Naive thymus-derived CD4-positive, alpha-beta T cell (primary cell): Measurements from ENCODE around the gene PLCH2. TPM values are rescaled to one million over a fixed set of nuclear protein-coding genes. Genes with fewer than 3 reads are reported as not detected.

ENCODE experiments used
- ATAC-seq: fragments of 150-1000 bp; cut with Tn5 transposase; 2 replicates; pipeline ENCODE4 v1.10.0; 2021; ENCODE audit warnings: mild to moderate bottlenecking, moderate library complexity
- CTCF ChIA-PET: fragments of 350-600 bp; sonication (Branson Sonifier 250); formaldehyde crosslinking; loops from one replicate; lab custom pipeline; 2021; ENCODE audit warnings: antibody characterized with exemption; lab: Charles Lee
- POLR2A ChIA-PET: fragments of 350-600 bp; sonication (Branson Sonifier 250); formaldehyde crosslinking; loops from one replicate; lab custom pipeline; 2021; ENCODE audit warnings: antibody characterized with exemption, inconsistent platforms; lab: Charles Lee
- DNase-seq, 9 donors: peaks; one replicate each; pipeline versions ENCODE4 v3.0.0 to v3.0.0-alpha.2; 2020 to 2022; ENCODE audit warnings: mixed read lengths in 1 of 9
- H3K27ac ChIP-seq: one replicate; pipeline ENCODE4 v1.7.0; 2013; ENCODE audit warnings: mild to moderate bottlenecking, low read depth, low read length, moderate library complexity
- H3K27me3 ChIP-seq, 2 donors: one replicate each; pipeline ENCODE4 v1.7.0; 2013; ENCODE audit warnings: low read length in 2 of 2, mild to moderate bottlenecking in 2 of 2, moderate library complexity in 2 of 2; ENCODE audit not compliant: control insufficient read depth in 2 of 2, insufficient read depth in 2 of 2
- H3K36me3 ChIP-seq, 3 experiments: 1 replicate in 2 of 3; 2 replicates in 1 of 3; pipeline ENCODE4 v1.7.0; 2013; ENCODE audit warnings: low read length in 3 of 3, mild to moderate bottlenecking in 3 of 3, moderate library complexity in 1 of 3; ENCODE audit not compliant: insufficient read depth in 3 of 3, control insufficient read depth in 2 of 3
- H3K4me1 ChIP-seq, 2 donors: one replicate each; pipeline ENCODE4 v1.7.0; 2013; ENCODE audit warnings: low read length in 2 of 2, mild to moderate bottlenecking in 2 of 2, moderate library complexity in 1 of 2; ENCODE audit not compliant: control insufficient read depth in 2 of 2, insufficient read depth in 2 of 2
- H3K4me3 ChIP-seq: 2 replicates; pipeline ENCODE4 v1.7.0; 2013; ENCODE audit warnings: mild to moderate bottlenecking, low read length
- H3K9me3 ChIP-seq, 3 experiments: 1 replicate in 2 of 3; 2 replicates in 1 of 3; pipeline ENCODE4 v1.7.0; 2013; ENCODE audit warnings: low read length in 3 of 3; ENCODE audit not compliant: control insufficient read depth in 2 of 3
- H3K27ac Mint-ChIP-seq, 9 donors: one replicate each; pipeline ENCODE4 v1.8.0; 2020 to 2022; ENCODE audit warnings: mixed read lengths in 9 of 9, mild to moderate bottlenecking in 8 of 9, moderate library complexity in 5 of 9, inconsistent platforms in 2 of 9
- H3K27me3 Mint-ChIP-seq, 5 donors: one replicate each; pipeline ENCODE4 v1.8.0; 2021 to 2022; ENCODE audit warnings: mixed read lengths in 5 of 5, mild to moderate bottlenecking in 1 of 5
- H3K36me3 Mint-ChIP-seq, 5 donors: one replicate each; pipeline ENCODE4 v1.8.0; 2020 to 2022; ENCODE audit warnings: mixed read lengths in 5 of 5, mild to moderate bottlenecking in 3 of 5, inconsistent platforms in 1 of 5
- H3K4me1 Mint-ChIP-seq, 7 donors: one replicate each; pipeline ENCODE4 v1.8.0; 2020 to 2022; ENCODE audit warnings: mixed read lengths in 7 of 7, mild to moderate bottlenecking in 3 of 7, inconsistent platforms in 1 of 7
- H3K4me3 Mint-ChIP-seq, 10 donors: one replicate each; pipeline ENCODE4 v1.8.0; 2020 to 2022; ENCODE audit warnings: mild to moderate bottlenecking in 10 of 10, mixed read lengths in 10 of 10, moderate library complexity in 6 of 10, inconsistent platforms in 2 of 10
- H3K9me3 Mint-ChIP-seq, 11 donors: one replicate each; pipeline ENCODE4 v1.8.0; 2020 to 2022; ENCODE audit warnings: mixed read lengths in 11 of 11, mild to moderate bottlenecking in 4 of 11, inconsistent platforms in 1 of 11, moderate library complexity in 1 of 11
- intact Hi-C, 2 donors: fragments of 100-400 bp; cut with micrococcal nuclease; formaldehyde crosslinking; loops; one replicate each; pipeline ENCODE4 v1.15.1; 2023
- polyA plus RNA-seq, 2 donors: library from polyadenylated mRNA; unstranded; fragments of 300-500 nt; fragmentation: Illumina TruSeq; gene quantifications; one replicate each; pipeline ENCODE4 v1.2.3, GENCODE V29; 2021
- total RNA-seq, 6 experiments: library from RNA in 5 of 6; stranded (reverse) in 5 of 6; gene quantifications; 1 replicate in 5 of 6; 2 replicates in 1 of 6; pipeline ENCODE4 v1.2.3 and lab custom pipeline; 2021 to 2026

Gene PLCH2
- total and polyA plus RNA-seq, 7 experiments from 2014 or later = 0.11 to 37.4 (median 11.8) TPM

GRCh38 chr1:2474104-2474844 is 1.8 kb upstream of the PLCH2 start:
- H3K9me3 Mint-ChIP-seq = no peaks in the 10 kb centered on the region
- Histone ChIP-seq H3K9me3 (no peaks in the 10 kb centered on the region), H3K36me3 (no peaks in the 10 kb centered on the region), H3K4me1 (no peaks in the 10 kb centered on the region), H3K4me3 (no peak overlapping the region), H3K27ac (no peak overlapping the region), H3K27me3 (no peaks in the 10 kb centered on the region)
- POLR2A ChIA-PET = no interaction called here
- H3K36me3 Mint-ChIP-seq = no peaks in the 10 kb centered on the region
- intact Hi-C loops = no loop called here
- no peaks in the 10 kb centered on the region for H3K27me3 Mint-ChIP-seq
- CTCF ChIA-PET = interaction anchor here (0.5 kb wide), 1 partner anchor 11 kb away, joined by 3 read pairs; no protein-coding TSS in a partner anchor
- H3K4me1 Mint-ChIP-seq = no peaks in the 10 kb centered on the region
- no peak for DNase-seq
- H3K27ac Mint-ChIP-seq = no peak overlapping the region
- ATAC-seq = no peak
- no peak overlapping the region for H3K4me3 Mint-ChIP-seq

GRCh38 chr1:2474933-2475371 is 1.1 kb upstream of the PLCH2 start:
- H3K4me3 ChIP-seq = no peak overlapping the region
- no peaks in the 10 kb centered on the region for H3K4me1 ChIP-seq
- H3K27me3 Mint-ChIP-seq = no peaks in the 10 kb centered on the region
- ChIA-PET CTCF (no interaction called here), POLR2A (no interaction called here)
- H3K27ac ChIP-seq = no peak overlapping the region
- no peaks in the 10 kb centered on the region for H3K9me3 ChIP-seq
- ATAC-seq (no peak), DNase-seq (no peak)
- no peaks in the 10 kb centered on the region for H3K27me3 ChIP-seq
- no peak overlapping the region for H3K27ac Mint-ChIP-seq
- no peaks in the 10 kb centered on the region for H3K9me3 Mint-ChIP-seq
- H3K4me3 Mint-ChIP-seq = no peak overlapping the region
- no peaks in the 10 kb centered on the region for H3K4me1 Mint-ChIP-seq
- intact Hi-C loops = no loop called here
- no peaks in the 10 kb centered on the region for H3K36me3 ChIP-seq
- H3K36me3 Mint-ChIP-seq = no peaks in the 10 kb centered on the region

GRCh38 chr1:2475571-2475970 is 518 bp upstream of the PLCH2 start:
- H3K9me3 ChIP-seq = no peaks in the 10 kb centered on the region
- no peak for DNase-seq
- H3K27ac Mint-ChIP-seq = no peak overlapping the region
- H3K36me3 Mint-ChIP-seq = no peaks in the 10 kb centered on the region
- H3K4me1 ChIP-seq = no peaks in the 10 kb centered on the region
- H3K27me3 Mint-ChIP-seq = no peaks in the 10 kb centered on the region
- H3K4me1 Mint-ChIP-seq = no peaks in the 10 kb centered on the region
- CTCF ChIA-PET = no interaction called here
- H3K27ac ChIP-seq = no peak overlapping the region
- no peaks in the 10 kb centered on the region for H3K9me3 Mint-ChIP-seq
- H3K27me3 ChIP-seq = no peaks in the 10 kb centered on the region
- H3K36me3 ChIP-seq = no peaks in the 10 kb centered on the region
- ATAC-seq = no peak
- no peak overlapping the region for H3K4me3 Mint-ChIP-seq
- intact Hi-C loops = no loop called here
- H3K4me3 ChIP-seq = no peak overlapping the region
- POLR2A ChIA-PET = no interaction called here

- POLR2A ChIA-PET = no interaction called here
- Mint-ChIP-seq H3K27me3 (no peaks in the 10 kb centered on the region), H3K9me3 (no peaks in the 10 kb centered on the region), H3K4me1 (no peaks in the 10 kb centered on the region), H3K36me3 (no peaks in the 10 kb centered on the region), H3K27ac (peak overlapping the region in 1 of 9 donors; percentile 19), H3K4me3 (no peak overlapping the region)
- CTCF ChIA-PET = no interaction called here
- H3K4me3 ChIP-seq = no peak overlapping the region
- DNase-seq (no peak), ATAC-seq (no peak)
- H3K27ac ChIP-seq = no peak overlapping the region
- no peaks in the 10 kb centered on the region for H3K36me3 ChIP-seq
- no peaks in the 10 kb centered on the region for H3K9me3 ChIP-seq
- no peaks in the 10 kb centered on the region for H3K4me1 ChIP-seq
- intact Hi-C loops = no loop called here
- no peaks in the 10 kb centered on the region for H3K27me3 ChIP-seq
Observed at GRCh38 chr1:2477309-2477708, 1.2 kb downstream of the PLCH2 start.

GRCh38 chr1:2477791-2478499 is 1.9 kb downstream of the PLCH2 start:
- Mint-ChIP-seq H3K36me3 (no peaks in the 10 kb centered on the region), H3K9me3 (no peaks in the 10 kb centered on the region), H3K27me3 (no peaks in the 10 kb centered on the region), H3K4me3 (no peak overlapping the region), H3K27ac (no peak overlapping the region), H3K4me1 (no peaks in the 10 kb centered on the region)
- ATAC-seq (no peak), DNase-seq (no peak)
- Histone ChIP-seq H3K36me3 (no peaks in the 10 kb centered on the region), H3K4me1 (no peaks in the 10 kb centered on the region), H3K9me3 (no peaks in the 10 kb centered on the region), H3K27ac (no peak overlapping the region), H3K27me3 (no peaks in the 10 kb centered on the region), H3K4me3 (no peak overlapping the region)
- CTCF ChIA-PET = no interaction called here
- intact Hi-C loops = no loop called here
- POLR2A ChIA-PET = no interaction called here

GRCh38 chr1:2479186-2479585 is 3.1 kb downstream of the PLCH2 start:
- Mint-ChIP-seq H3K4me3 (no peak overlapping the region), H3K9me3 (no peaks in the 10 kb centered on the region), H3K27ac (no peak overlapping the region), H3K4me1 (peaks cover 0 to 3% (median 0%) of the 10 kb centered on the region in 7 donors), H3K36me3 (no peaks in the 10 kb centered on the region), H3K27me3 (no peaks in the 10 kb centered on the region)
- CTCF ChIA-PET = interaction anchor here (0.6 kb wide), 1 partner anchor 170 kb away, joined by 7 read pairs; no protein-coding TSS in a partner anchor
- no peaks in the 10 kb centered on the region for H3K9me3 ChIP-seq
- no peak overlapping the region for H3K27ac ChIP-seq
- H3K27me3 ChIP-seq = no peaks in the 10 kb centered on the region
- intact Hi-C loops = no loop called here
- H3K4me1 ChIP-seq = no peaks in the 10 kb centered on the region
- POLR2A ChIA-PET = no interaction called here
- H3K36me3 ChIP-seq = no peaks in the 10 kb centered on the region
- DNase-seq (no peak), ATAC-seq (no peak)
- no peak overlapping the region for H3K4me3 ChIP-seq
